HepG2 (cell line): ENCODE measurements around the gene PRXL2B. TPM values are rescaled to one million over a fixed set of nuclear protein-coding genes. Genes with fewer than 3 reads are reported as not detected.

Experiments
- ETV6 ChIP-seq: sonication (generic); formaldehyde crosslinking; conservative IDR thresholded peaks from 2 replicates; pipeline ENCODE4 v1.4.0; 2020; ENCODE audit warnings: missing genetic modification reagents
- FOXJ3 ChIP-seq: sonication (generic); formaldehyde crosslinking; IDR thresholded peaks from 2 replicates; pipeline ENCODE4 v1.4.0; 2020; ENCODE audit warnings: missing genetic modification reagents, mild to moderate bottlenecking, borderline replicate concordance
- JUND ChIP-seq: sonication (generic); formaldehyde crosslinking; IDR thresholded peaks from 2 replicates; pipeline ENCODE4 v1.8.0; 2022; ENCODE audit warnings: mild to moderate bottlenecking, missing genetic modification reagents
- KLF11 ChIP-seq: IDR thresholded peaks from 2 replicates; pipeline ENCODE4 v1.6.1; 2016; ENCODE audit warnings: missing compliant biosample characterization
- MAFG ChIP-seq: sonication (generic); formaldehyde crosslinking; IDR thresholded peaks from 2 replicates; pipeline ENCODE4 v1.5.1; 2020; ENCODE audit warnings: mild to moderate bottlenecking, missing genetic modification reagents
- MAFK ChIP-seq, 2 experiments: IDR thresholded peaks in 1 of 2; conservative IDR thresholded peaks in 1 of 2; 2 replicates each; pipeline ENCODE4 v1.6.1; 2011; ENCODE audit warnings: improper control_type of control experiment in 2 of 2, low read length in 2 of 2
- PCBP2 ChIP-seq: fragments of 200-400 bp; formaldehyde crosslinking; optimal IDR thresholded peaks from 2 replicates; pipeline ENCODE3; 2018; ENCODE audit warnings: low read length, low read depth; ENCODE audit not compliant: poor library complexity, severe bottlenecking
- RARA ChIP-seq: IDR thresholded peaks from 2 replicates; pipeline ENCODE4 v1.6.1; 2016; ENCODE audit warnings: missing genetic modification reagents, missing compliant biosample characterization
- RORA ChIP-seq: sonication (generic); formaldehyde crosslinking; IDR thresholded peaks from 2 replicates; pipeline ENCODE4 v1.5.0; 2020; ENCODE audit warnings: mild to moderate bottlenecking, missing genetic modification reagents, moderate library complexity
- SUZ12 ChIP-seq: fragments of 150-350 bp; IDR thresholded peaks from 2 replicates; pipeline ENCODE4 v1.6.1; 2014; ENCODE audit warnings: low read depth, low read length
- TAF15 ChIP-seq: fragments of 200-400 bp; formaldehyde crosslinking; IDR thresholded peaks from one replicate; pipeline ENCODE4 v1.6.1; 2018; ENCODE audit warnings: mild to moderate bottlenecking, low read depth, low read length; ENCODE audit not compliant: poor library complexity, severe bottlenecking
- ZNF225 ChIP-seq: sonication (generic); formaldehyde crosslinking; IDR thresholded peaks from 2 replicates; pipeline ENCODE4 v1.4.0; 2020; ENCODE audit warnings: mild to moderate bottlenecking, missing genetic modification reagents
- ZNF451 ChIP-seq: sonication (generic); formaldehyde crosslinking; IDR thresholded peaks from 2 replicates; pipeline ENCODE4 v1.5.0; 2020; ENCODE audit warnings: mild to moderate bottlenecking, missing genetic modification reagents
- ZNF709 ChIP-seq: sonication (generic); formaldehyde crosslinking; IDR thresholded peaks from 2 replicates; pipeline ENCODE4 v1.5.0; 2020; ENCODE audit warnings: mild to moderate bottlenecking, missing genetic modification reagents
- polyA plus RNA-seq, 8 experiments: library from polyadenylated mRNA; depleted of rRNA in 3 of 8; stranded (reverse) in 7 of 8; unstranded in 1 of 8; fragments of >200 nt; fragmentation: Illumina TruSeq in 4 of 8; extraction: Trizol in 4 of 8; gene quantifications; 2 replicates each; pipeline versions ENCODE4 v1.2.1 to v1.2.3, GENCODE V29; 2011 to 2016; ENCODE audit warnings: low read depth in 4 of 8, missing spikeins in 1 of 8, mixed read lengths in 1 of 8; ENCODE audit not compliant: insufficient read depth in 1 of 8
- total RNA-seq, 5 experiments: library from RNA; depleted of rRNA; stranded (reverse); fragments of >200 nt; fragmentation: Illumina TruSeq; extraction: Trizol; gene quantifications; 2 replicates each; pipeline ENCODE4 v1.2.3, GENCODE V29; 2016; ENCODE audit warnings: low read depth in 1 of 5
- TF ChIP-seq, protein P1 (sequence below): sonication (generic); formaldehyde crosslinking; IDR thresholded peaks from 2 replicates; pipeline ENCODE4 v1.4.0; 2020; ENCODE audit warnings: missing genetic modification reagents, borderline replicate concordance
- TF ChIP-seq, protein P2 (sequence below): sonication (generic); formaldehyde crosslinking; IDR thresholded peaks from 2 replicates; pipeline ENCODE4 v1.4.0; 2020; ENCODE audit warnings: missing genetic modification reagents
- TF ChIP-seq, protein P3 (sequence below): sonication (generic); formaldehyde crosslinking; IDR thresholded peaks from 2 replicates; pipeline ENCODE4 v1.4.0; 2020; ENCODE audit warnings: low read depth, mild to moderate bottlenecking, missing genetic modification reagents
- TF ChIP-seq, protein P4 (sequence below): sonication (generic); formaldehyde crosslinking; IDR thresholded peaks from 2 replicates; pipeline ENCODE4 v1.5.0; 2020; ENCODE audit warnings: mild to moderate bottlenecking, missing genetic modification reagents

The PRXL2B gene
- total and polyA plus RNA-seq, 2 of the 13 experiments (the other 11 are each of a cell fraction or from before 2014, with no cell fraction given): 16.8 to 22.1 TPM

DNA sequence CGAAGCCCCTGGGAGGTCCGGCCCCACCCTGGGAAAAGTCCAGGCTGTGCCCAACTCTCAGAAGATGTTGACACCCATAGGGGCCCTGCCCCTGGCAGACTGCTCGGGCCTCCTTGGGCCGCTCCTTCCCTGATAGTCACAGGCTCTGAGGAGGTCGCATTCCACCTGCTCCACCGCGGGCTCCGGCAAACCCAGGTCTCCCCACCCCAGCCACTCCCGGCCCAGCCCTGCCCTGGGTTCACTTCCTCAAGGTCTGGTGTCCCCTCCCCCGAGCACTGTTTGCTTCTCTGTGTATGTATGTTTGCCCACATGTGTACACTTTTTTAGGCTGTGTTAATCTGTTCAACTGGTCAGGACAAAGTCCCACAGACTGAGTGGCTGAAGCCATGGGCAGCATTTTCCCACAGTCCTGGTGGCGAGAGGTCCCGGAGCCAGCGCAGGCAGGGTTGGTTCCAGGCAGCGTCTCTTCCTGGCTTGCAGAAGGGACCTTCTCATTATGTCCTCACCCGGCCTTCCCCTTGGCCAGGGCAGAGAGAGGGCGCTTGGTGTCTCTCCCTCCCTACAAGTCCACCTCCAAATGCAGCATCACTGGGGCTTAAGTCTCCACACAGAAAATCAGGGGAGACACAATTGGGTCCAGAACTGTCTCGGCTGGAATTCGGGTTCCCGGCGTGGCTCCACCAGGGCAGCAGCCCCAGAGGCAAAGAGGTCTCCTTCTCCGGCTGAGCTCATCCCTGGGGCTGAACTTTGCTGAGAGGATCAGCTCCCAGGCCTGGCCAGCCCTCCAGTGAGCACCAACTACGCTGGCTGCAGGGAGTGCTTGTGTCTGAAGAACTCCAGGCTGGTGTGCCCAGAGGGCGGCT is 10.5 kb upstream of the PRXL2B start (continued):
- TF ChIP-seq, protein P1, sequence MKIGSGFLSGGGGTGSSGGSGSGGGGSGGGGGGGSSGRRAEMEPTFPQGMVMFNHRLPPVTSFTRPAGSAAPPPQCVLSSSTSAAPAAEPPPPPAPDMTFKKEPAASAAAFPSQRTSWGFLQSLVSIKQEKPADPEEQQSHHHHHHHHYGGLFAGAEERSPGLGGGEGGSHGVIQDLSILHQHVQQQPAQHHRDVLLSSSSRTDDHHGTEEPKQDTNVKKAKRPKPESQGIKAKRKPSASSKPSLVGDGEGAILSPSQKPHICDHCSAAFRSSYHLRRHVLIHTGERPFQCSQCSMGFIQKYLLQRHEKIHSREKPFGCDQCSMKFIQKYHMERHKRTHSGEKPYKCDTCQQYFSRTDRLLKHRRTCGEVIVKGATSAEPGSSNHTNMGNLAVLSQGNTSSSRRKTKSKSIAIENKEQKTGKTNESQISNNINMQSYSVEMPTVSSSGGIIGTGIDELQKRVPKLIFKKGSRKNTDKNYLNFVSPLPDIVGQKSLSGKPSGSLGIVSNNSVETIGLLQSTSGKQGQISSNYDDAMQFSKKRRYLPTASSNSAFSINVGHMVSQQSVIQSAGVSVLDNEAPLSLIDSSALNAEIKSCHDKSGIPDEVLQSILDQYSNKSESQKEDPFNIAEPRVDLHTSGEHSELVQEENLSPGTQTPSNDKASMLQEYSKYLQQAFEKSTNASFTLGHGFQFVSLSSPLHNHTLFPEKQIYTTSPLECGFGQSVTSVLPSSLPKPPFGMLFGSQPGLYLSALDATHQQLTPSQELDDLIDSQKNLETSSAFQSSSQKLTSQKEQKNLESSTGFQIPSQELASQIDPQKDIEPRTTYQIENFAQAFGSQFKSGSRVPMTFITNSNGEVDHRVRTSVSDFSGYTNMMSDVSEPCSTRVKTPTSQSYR (CRISPR knock-in tag): peak; percentile 82; the same call in 1 of the 2 replicates
- no peak for TF ChIP-seq MAFK (conservative IDR thresholded peaks at IDR 0.05 in 1 of 2, IDR thresholded peaks at IDR 0.05 in 1 of 2; ENCODE audit: low read length in 2 of 2)
- no peak for TF ChIP-seq PCBP2
- TF ChIP-seq SUZ12: no peak
- no peak for TF ChIP-seq ZNF451 (CRISPR knock-in tag)
- no peak for TF ChIP-seq RORA
- TF ChIP-seq ETV6 (CRISPR knock-in tag): no peak
- peak; percentile 87 for TF ChIP-seq RARA (CRISPR knock-in tag)
- no peak for TF ChIP-seq MAFG (CRISPR knock-in tag)
- TF ChIP-seq JUND: 0 out of 2 replicates have a peak, but pooled peaks have one; percentile 28
- TF ChIP-seq FOXJ3 (CRISPR knock-in tag): 0 out of 2 replicates have a peak, but pooled peaks have one; percentile 22
- no peak for TF ChIP-seq ZNF709 (CRISPR knock-in tag)
- TF ChIP-seq TAF15: no peak
- no peak for TF ChIP-seq ZNF225 (CRISPR knock-in tag)
- TF ChIP-seq KLF11: no peak
- TF ChIP-seq, protein P2, sequence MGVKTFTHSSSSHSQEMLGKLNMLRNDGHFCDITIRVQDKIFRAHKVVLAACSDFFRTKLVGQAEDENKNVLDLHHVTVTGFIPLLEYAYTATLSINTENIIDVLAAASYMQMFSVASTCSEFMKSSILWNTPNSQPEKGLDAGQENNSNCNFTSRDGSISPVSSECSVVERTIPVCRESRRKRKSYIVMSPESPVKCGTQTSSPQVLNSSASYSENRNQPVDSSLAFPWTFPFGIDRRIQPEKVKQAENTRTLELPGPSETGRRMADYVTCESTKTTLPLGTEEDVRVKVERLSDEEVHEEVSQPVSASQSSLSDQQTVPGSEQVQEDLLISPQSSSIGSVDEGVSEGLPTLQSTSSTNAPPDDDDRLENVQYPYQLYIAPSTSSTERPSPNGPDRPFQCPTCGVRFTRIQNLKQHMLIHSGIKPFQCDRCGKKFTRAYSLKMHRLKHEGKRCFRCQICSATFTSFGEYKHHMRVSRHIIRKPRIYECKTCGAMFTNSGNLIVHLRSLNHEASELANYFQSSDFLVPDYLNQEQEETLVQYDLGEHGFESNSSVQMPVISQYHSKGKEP (CRISPR knock-in tag): no peak
- TF ChIP-seq, protein P3, sequence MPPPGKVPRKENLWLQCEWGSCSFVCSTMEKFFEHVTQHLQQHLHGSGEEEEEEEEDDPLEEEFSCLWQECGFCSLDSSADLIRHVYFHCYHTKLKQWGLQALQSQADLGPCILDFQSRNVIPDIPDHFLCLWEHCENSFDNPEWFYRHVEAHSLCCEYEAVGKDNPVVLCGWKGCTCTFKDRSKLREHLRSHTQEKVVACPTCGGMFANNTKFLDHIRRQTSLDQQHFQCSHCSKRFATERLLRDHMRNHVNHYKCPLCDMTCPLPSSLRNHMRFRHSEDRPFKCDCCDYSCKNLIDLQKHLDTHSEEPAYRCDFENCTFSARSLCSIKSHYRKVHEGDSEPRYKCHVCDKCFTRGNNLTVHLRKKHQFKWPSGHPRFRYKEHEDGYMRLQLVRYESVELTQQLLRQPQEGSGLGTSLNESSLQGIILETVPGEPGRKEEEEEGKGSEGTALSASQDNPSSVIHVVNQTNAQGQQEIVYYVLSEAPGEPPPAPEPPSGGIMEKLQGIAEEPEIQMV (CRISPR knock-in tag): no peak
- TF ChIP-seq, protein P4, sequence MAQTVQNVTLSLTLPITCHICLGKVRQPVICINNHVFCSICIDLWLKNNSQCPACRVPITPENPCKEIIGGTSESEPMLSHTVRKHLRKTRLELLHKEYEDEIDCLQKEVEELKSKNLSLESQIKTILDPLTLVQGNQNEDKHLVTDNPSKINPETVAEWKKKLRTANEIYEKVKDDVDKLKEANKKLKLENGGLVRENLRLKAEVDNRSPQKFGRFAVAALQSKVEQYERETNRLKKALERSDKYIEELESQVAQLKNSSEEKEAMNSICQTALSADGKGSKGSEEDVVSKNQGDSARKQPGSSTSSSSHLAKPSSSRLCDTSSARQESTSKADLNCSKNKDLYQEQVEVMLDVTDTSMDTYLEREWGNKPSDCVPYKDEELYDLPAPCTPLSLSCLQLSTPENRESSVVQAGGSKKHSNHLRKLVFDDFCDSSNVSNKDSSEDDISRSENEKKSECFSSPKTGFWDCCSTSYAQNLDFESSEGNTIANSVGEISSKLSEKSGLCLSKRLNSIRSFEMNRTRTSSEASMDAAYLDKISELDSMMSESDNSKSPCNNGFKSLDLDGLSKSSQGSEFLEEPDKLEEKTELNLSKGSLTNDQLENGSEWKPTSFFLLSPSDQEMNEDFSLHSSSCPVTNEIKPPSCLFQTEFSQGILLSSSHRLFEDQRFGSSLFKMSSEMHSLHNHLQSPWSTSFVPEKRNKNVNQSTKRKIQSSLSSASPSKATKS (CRISPR knock-in tag): no peak
